ENCODE data around the gene APELA. TPM values are rescaled to one million over a fixed set of nuclear protein-coding genes. Genes with fewer than 3 reads are reported as not detected.

Gene APELA
- total and polyA plus RNA-seq, 2 of the 13 experiments (the other 11 are each of a cell fraction or from before 2014, with no cell fraction given) = not detected

DNA sequence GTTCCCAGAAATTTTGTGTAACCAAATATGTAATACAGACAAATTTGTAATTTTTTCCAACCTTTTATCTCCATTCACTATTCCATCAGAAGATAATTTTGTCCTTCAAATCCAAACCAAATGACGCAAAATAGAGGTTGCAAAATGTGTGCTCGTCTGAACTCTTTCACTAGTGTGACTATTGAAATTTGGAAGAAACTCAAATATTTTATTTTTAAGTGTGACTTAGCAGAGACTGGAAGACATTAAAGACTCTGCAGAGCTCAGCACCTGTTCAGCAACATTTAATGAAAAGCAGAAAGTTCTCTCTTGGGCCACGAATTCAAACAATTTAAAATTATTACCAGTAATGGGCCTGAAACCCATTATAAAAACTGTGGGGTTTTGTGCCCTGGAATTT is 30.0 kb upstream of the APELA start:
- no TSS peak for BruUV-seq (replicated peaks)

More for the DNA sequence above, 30.0 kb upstream of the APELA start:
- Histone ChIP-seq H2AFZ (ENCODE audit: low read length) (no peak overlapping the region), H3K9me3 (ENCODE audit: low read length) (no peaks in the 10 kb centered on the region), H3K4me1 (ENCODE audit: insufficient read depth, low read length) (no peaks in the 10 kb centered on the region), H3K79me2 (ENCODE audit: insufficient read depth, low read length) (no peaks in the 10 kb centered on the region), H3K4me2 (ENCODE audit: low read depth, low read length) (no peak overlapping the region), H3K4me3 (replicated peaks in 1 of 3; ENCODE audit: insufficient read depth in 1 of 3, low read depth in 2 of 3, low read length in 3 of 3) (no peak overlapping the region), H3K27me3 (ENCODE audit: control insufficient read depth in 1 of 2, insufficient read depth in 2 of 2, low read length in 2 of 2) (no peaks in the 10 kb centered on the region; a peak in 1 of 5 replicates), H3K9ac (ENCODE audit: insufficient read depth, low read depth, low read length) (no peak overlapping the region), H3K36me3 (replicated peaks in 1 of 2; ENCODE audit: control insufficient read depth in 1 of 2, insufficient read depth in 2 of 2, low read length in 2 of 2) (no peaks in the 10 kb centered on the region), H3K27ac (ENCODE audit: extremely low read length, insufficient read depth, low read length) (no peak overlapping the region), H4K20me1 (ENCODE audit: insufficient read depth, low read length) (no peaks in the 10 kb centered on the region)
- POLR2A ChIA-PET = no interaction called here
- CTCF ChIA-PET (ENCODE audit: low intra/inter-chr PET ratio, low total read pairs) = no interaction called here
- no peak for DNase-seq (ENCODE audit: low spot score)
- WGBS (ENCODE audit: low lambda C conversion rate) = 13% methylated on average over 3 of the region's 3 CpGs
- ATAC-seq = no peak
- in situ Hi-C loops (cut with HindIII; ENCODE audit: extremely low pct_ligation_motif_present, low pct_unique_long_range_greater_than_20kb) (no loop called here), intact Hi-C loops (cut with micrococcal nuclease; ENCODE audit: unreplicated experiment) (no loop called here)
- FAIRE-seq = no peak
- TF ChIP-seq ASH2L (IDR thresholded peaks at IDR 0.05; ENCODE audit: insufficient read length, low read depth, low read length) (no peak), ZNF790 (CRISPR knock-in tag; IDR thresholded peaks at IDR 0.05; ENCODE audit: borderline replicate concordance) (no peak), ZMYM3 (CRISPR knock-in tag; IDR thresholded peaks at IDR 0.05) (no peak), ZNF605 (CRISPR knock-in tag; IDR thresholded peaks at IDR 0.05) (no peak), RBFOX2 (IDR thresholded peaks at IDR 0.05; ENCODE audit: low read depth, low read length) (no peak), ELF3 (CRISPR knock-in tag; IDR thresholded peaks at IDR 0.05) (no peak), ZNF430 (CRISPR knock-in tag; IDR thresholded peaks at IDR 0.05) (no peak), KDM6A (CRISPR knock-in tag; IDR thresholded peaks at IDR 0.05; ENCODE audit: low read depth) (no peak), RAD51 (IDR thresholded peaks at IDR 0.05; ENCODE audit: borderline replicate concordance) (no peak)
- TF ChIP-seq, protein P1, sequence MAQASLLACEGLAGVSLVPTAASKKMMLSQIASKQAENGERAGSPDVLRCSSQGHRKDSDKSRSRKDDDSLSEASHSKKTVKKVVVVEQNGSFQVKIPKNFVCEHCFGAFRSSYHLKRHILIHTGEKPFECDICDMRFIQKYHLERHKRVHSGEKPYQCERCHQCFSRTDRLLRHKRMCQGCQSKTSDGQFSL (CRISPR knock-in tag; IDR thresholded peaks at IDR 0.05) = no peak
- TF ChIP-seq, protein P2, sequence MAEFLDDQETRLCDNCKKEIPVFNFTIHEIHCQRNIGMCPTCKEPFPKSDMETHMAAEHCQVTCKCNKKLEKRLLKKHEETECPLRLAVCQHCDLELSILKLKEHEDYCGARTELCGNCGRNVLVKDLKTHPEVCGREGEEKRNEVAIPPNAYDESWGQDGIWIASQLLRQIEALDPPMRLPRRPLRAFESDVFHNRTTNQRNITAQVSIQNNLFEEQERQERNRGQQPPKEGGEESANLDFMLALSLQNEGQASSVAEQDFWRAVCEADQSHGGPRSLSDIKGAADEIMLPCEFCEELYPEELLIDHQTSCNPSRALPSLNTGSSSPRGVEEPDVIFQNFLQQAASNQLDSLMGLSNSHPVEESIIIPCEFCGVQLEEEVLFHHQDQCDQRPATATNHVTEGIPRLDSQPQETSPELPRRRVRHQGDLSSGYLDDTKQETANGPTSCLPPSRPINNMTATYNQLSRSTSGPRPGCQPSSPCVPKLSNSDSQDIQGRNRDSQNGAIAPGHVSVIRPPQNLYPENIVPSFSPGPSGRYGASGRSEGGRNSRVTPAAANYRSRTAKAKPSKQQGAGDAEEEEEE (CRISPR knock-in tag; IDR thresholded peaks at IDR 0.05; ENCODE audit: borderline replicate concordance) = no peak
- TF ChIP-seq, protein P3, sequence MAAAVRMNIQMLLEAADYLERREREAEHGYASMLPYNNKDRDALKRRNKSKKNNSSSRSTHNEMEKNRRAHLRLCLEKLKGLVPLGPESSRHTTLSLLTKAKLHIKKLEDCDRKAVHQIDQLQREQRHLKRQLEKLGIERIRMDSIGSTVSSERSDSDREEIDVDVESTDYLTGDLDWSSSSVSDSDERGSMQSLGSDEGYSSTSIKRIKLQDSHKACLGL (CRISPR knock-in tag; IDR thresholded peaks at IDR 0.05) = no peak

Measured in HepG2 (cell line).